Activated T-cell treated with anti-CD3 and anti-CD28 coated beads, Interleukin-2, amount 50 U/mL, for 48 hours (primary cell): Measurements from ENCODE around the gene FAM3B.

Experiments
- DNase-seq, 2 experiments: peaks; one replicate each; pipeline ENCODE4 v3.0.0-alpha.2; 2020

Gene FAM3B

DNA sequence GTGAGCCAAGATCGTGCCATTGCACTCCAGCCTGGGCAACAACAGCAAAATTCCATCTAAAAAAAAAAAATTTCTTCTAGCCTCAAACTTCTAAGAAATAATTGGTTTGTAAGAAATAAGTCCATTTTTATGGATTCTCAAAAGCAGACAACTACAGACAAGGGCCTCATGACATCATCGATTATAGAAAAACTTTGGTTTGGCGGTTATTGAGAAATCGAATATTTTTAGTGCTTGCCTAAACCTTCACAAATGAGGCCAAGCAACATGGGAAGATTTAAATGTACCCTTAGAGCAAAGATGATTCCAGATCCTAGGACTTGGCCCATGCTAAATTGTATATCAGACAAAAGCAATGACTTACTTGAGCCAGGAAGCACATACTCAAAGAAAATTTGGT is 81.7 kb downstream of the FAM3B start:
- DNase-seq, result no peak

DNA sequence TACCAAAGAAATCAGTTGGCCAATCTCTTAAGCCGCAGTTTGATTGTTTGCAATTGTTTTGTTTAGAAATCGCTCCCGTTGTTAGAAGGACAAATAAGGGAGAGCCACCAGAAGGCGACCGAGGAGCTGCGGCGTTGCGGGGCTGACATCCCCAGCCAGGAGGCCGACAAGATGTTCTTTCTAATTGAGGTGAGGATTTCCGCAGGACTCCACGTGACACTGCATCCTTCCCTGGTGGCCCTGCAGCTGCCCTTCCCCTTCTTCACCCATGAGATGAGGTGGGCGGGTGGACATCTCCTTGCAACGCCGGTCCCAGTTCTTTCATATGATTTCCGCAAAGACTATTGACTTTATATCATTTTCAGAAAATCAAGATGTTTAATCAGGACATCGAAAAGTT is 82.2 kb downstream of the FAM3B start:
- peak in 1 of 2 experiments; percentile 2 for DNase-seq

DNA sequence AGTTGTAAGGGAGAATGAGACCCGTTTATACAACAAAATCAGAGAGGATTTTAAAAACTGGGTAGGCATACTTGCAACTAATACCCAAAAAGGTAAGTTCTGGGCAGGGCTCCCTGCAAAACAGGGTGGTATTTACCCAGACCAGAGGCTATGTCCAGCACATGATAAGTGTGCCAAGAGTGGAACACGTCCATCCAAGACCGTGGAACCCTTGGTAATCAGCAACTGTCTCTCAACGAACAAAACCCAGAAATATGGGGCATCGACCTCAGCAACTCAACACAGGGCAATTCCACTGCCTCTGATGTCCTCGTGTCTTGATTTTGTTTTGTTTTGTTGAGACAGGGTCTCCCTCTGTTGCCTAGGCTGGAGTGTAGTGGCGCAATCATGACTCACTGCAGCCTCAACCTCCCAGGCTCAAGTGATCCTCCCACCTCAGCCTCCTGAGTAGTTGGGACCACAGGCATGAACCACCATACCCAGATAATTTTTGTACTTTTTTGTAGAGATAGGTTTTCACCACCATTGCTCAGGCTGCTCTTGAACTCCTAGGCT is 82.7 kb downstream of the FAM3B start:
- DNase-seq, result peak in 1 of 2 experiments; percentile 3

DNA sequence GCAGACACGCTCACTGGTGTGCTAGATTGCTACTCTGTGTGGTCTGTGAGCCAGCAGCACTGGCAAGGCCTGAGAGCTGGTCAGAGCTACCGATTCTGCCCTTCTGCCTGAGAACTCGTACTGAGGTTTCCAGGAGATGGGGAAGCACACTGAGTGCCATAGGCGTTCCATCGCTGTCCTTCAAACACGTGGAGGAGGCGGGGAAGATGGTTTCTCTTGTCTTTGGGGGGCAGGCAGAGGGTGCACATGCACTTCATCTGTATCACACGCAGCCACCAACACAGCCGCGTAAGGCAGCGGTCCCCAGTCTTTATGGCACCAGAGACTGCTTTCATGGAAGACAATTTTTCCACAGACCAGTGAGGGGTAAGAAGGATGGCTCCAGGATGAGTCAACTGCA is 85.6 kb downstream of the FAM3B start:
- no peak for DNase-seq

DNA sequence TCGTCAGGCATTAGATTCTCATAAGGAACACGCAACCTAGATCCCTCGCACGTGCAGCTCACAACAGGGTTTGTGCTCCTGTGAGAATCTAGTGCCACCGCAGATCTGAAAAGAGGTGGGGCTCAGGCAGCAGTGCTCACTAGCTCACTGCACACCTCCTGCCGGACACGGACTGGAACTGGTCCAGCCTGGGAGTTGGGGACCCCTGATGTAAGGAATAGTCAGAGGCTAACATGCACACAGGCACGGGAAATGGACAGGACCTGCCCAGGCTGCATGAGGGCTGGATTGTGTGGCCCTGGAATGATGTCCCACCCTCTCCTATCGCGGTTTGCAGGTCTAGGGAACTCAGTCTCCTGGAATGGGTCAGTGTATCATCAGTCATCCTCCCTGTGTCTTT is 86.2 kb downstream of the FAM3B start:
- DNase-seq, result peak in 1 of 2 experiments; percentile 2

DNA sequence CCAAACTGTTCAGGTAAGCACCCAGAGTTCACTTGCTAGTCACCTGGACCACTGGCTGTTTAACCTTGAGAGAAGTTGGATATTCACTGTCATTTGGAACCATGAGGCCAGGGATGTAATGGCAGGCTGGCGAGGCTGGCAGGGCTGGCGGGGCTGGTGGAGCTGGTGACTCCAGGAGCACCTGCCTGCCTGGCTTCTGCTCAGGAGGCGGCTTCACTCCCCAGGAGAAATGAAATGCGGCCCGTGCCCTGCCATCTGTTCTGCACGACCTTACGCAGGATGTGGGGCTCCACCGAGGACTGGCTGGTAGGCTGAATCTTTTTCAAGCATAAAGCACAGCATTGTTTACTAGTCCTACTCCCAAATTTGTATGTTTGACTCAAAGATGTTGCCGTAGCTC is 86.7 kb downstream of the FAM3B start:
- DNase-seq, result peak in 1 of 2 experiments; percentile 3

DNA sequence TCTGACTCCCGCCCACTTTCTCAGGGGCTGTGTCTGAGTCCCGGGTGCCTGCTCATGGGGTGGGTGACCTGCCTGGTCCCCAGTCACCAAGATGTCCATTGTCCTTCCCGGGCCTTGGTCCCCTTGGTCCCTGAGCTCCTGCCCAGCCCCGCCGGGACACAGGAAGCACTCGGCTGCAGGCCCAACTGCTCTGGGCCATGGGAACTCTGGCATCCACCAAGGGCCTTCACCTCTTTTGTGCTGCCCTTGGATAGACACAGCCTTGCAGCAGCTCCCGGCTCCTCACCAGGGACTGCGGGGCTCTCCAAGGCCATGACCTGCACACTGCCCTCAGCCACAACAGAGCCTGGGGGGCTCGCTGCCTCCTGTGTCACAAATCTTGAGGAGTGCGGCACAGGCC is 87.4 kb downstream of the FAM3B start:
- DNase-seq, result peak in 1 of 2 experiments; percentile 6

DNA sequence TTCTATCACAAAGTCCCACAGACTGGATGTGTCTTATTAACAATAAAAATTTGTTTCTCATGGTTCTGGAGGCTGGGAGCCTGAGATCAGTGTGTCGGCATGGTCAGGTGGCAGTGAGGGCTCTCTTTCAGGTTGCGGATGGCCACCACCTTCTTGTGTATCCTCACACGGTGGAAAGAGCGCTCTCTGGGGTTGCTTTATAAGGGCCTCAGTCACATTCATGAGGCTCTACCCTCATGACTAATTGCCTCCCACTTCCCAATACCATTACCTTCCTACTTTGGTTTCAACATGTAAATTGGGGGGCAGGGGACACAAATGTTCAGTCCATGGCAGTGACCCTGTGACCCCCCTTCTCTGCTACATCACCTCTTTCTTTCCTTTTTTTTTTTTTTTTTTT is 88.7 kb downstream of the FAM3B start:
- DNase-seq, result no peak

DNA sequence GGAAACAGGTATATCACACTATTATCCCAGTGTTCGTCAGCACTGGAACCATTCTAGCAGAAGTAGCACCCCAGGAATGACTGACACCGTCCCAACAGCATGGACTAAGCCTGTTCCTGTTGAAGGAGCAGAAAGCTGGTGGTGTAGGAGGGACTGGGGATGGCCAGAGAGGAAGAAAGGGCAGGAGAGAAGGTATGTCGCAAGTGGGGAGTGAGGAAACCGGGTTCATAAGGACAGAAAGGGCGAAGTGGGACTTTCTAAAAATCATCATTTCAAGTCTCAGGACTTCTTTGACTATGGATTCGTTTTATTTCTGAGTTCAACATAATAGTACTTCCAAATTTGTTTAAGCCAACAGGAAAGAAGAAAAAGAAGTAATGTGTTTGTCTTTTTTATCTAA is 89.7 kb downstream of the FAM3B start:
- peak in 1 of 2 experiments; percentile 4 for DNase-seq
